GM23248 (cell line): Measurements from ENCODE around the gene TTC14.

ENCODE experiments used
- EZH2 ChIP-seq: fragments of 200-600 bp; sonication (generic); IDR thresholded peaks from 2 replicates; pipeline ENCODE4 v1.6.1; 2018; ENCODE audit warnings: antibody characterized with exemption, mild to moderate bottlenecking; ENCODE audit not compliant: insufficient read depth, poor library complexity, severe bottlenecking
- EZH2phosphoT487 ChIP-seq: fragments of 200-600 bp; sonication (generic); IDR thresholded peaks from 2 replicates; pipeline ENCODE4 v1.6.1; 2018; ENCODE audit warnings: antibody characterized with exemption, moderate library complexity, mild to moderate bottlenecking, low read depth; ENCODE audit not compliant: insufficient read depth

DNA sequence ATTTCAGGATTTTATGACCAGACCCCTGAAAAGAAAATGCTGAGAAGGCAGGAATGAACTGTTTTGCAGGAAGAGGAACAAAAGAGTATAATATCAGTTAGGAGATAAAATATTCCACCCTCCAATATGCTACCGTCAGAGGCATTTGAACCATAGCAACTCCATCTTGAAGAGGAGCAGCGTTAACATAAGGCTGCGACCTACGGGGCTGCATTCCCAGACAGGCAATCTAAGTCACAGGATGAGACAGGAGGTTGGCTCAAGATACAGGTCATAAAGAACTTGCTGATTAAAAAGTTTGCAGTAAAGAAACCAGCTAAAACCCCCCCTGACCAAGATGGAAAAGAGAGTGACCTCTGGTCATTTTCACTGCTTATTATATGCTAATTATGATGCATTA, 54.4 kb downstream of the TTC14 start:
- TF ChIP-seq EZH2 (no peak), EZH2phosphoT487 (no peak)
